K562 (cell line): ENCODE results near the gene ABT1.

ENCODE experiments used
- E2F8 ChIP-seq: fragments of 450-650 bp; IDR thresholded peaks from 2 replicates; pipeline ENCODE4 v1.7.1; 2018; ENCODE audit warnings: mild to moderate bottlenecking, low read depth; ENCODE audit not compliant: partially characterized antibody
- HEY1 ChIP-seq: fragments of 250-450 bp; sonication (Bioruptor Pico); IDR thresholded peaks from 2 replicates; pipeline ENCODE4 v1.5.0; 2020; ENCODE audit warnings: mild to moderate bottlenecking, moderate library complexity, borderline replicate concordance
- KLF16 ChIP-seq: IDR thresholded peaks from 2 replicates; pipeline ENCODE4 v1.6.1; 2016; ENCODE audit warnings: antibody characterized with exemption
- POLR2A ChIP-seq: fragments of 450-650 bp; conservative IDR thresholded peaks from 2 replicates; pipeline ENCODE4 v1.6.1; 2016
- POLR2AphosphoS5 ChIP-seq: IDR thresholded peaks from 2 replicates; pipeline ENCODE4 v1.6.1; 2011; ENCODE audit warnings: mild to moderate bottlenecking, low read depth, low read length, moderate library complexity; ENCODE audit not compliant: control insufficient read depth, insufficient read depth
- RFX5 ChIP-seq: IDR thresholded peaks from 2 replicates; pipeline ENCODE4 v1.6.1; 2011; ENCODE audit warnings: low read depth, mild to moderate bottlenecking, improper control_type of control experiment, low read length
- SIN3B ChIP-seq: fragments of 450-650 bp; IDR thresholded peaks from 2 replicates; pipeline ENCODE4 v1.6.1; 2017; ENCODE audit warnings: low read depth, mild to moderate bottlenecking, moderate library complexity
- ZNF12 ChIP-seq: sonication (generic); formaldehyde crosslinking; IDR thresholded peaks from 2 replicates; pipeline ENCODE4 v1.4.0; 2020; ENCODE audit warnings: mild to moderate bottlenecking, missing genetic modification reagents
- ZNF140 ChIP-seq: fragments of 250-450 bp; sonication (Bioruptor Pico); IDR thresholded peaks from 2 replicates; pipeline ENCODE4 v1.8.0; 2021; ENCODE audit warnings: moderate library complexity, mild to moderate bottlenecking, inconsistent platforms
- ZNF785 ChIP-seq: fragments of 250-450 bp; sonication (Bioruptor Pico); IDR thresholded peaks from 2 replicates; pipeline ENCODE4 v1.4.0; 2020; ENCODE audit warnings: mild to moderate bottlenecking

GRCh38 chr6:26578279-26578678 lies 18.5 kb upstream of the ABT1 start:
- TF ChIP-seq ZNF140 (CRISPR knock-in tag) = no peak
- no peak for TF ChIP-seq POLR2A
- no peak for TF ChIP-seq HEY1 (CRISPR knock-in tag)
- no peak for TF ChIP-seq ZNF12
- TF ChIP-seq E2F8 = no peak
- TF ChIP-seq SIN3B = no peak
- no peak for TF ChIP-seq KLF16
- TF ChIP-seq POLR2AphosphoS5 = no peak
- no peak for TF ChIP-seq RFX5
- no peak for TF ChIP-seq ZNF785
